ENCODE results near the gene CEP128. TPM values are rescaled to one million over a fixed set of nuclear protein-coding genes. Genes with fewer than 3 reads are reported as not detected.

CEP128 gene
- polyA plus RNA-seq, 1 experiment, result 1.9 TPM

- DNase-seq (ENCODE audit: low read depth), result no peak
- ChIA-PET POLR2A (no interaction called here), CTCF (no interaction called here)
- H3K27me3 ChIP-seq (ENCODE audit: control insufficient read depth, insufficient read depth, low read length), result no peaks in the 10 kb centered on the region
- TF ChIP-seq CTCF (IDR thresholded peaks at IDR 0.05; ENCODE audit: insufficient read depth, low read depth, low read length), result no peak
- no peaks in the 10 kb centered on the region for H3K36me3 ChIP-seq (ENCODE audit: control insufficient read depth, insufficient read depth, low read length)
- no peak overlapping the region for H3K4me3 ChIP-seq (ENCODE audit: low read depth, low read length)
Measured at GRCh38 chr14:80865565-80865964, 76.0 kb downstream of the CEP128 start.

GRCh38 chr14:80862983-80863382 lies 78.6 kb downstream of the CEP128 start:
- no peak for DNase-seq (ENCODE audit: low read depth)
- CTCF ChIA-PET, result interaction anchor here (0.8 to 2.4 kb wide), 12 partner anchors 9 to 1930 kb away, joined by 3 to 24 read pairs (median 4); partner anchors contain the start of gene CEP128
- Histone ChIP-seq H3K27me3 (ENCODE audit: control insufficient read depth, insufficient read depth, low read length) (no peaks in the 10 kb centered on the region), H3K4me3 (ENCODE audit: low read depth, low read length) (no peak overlapping the region), H3K36me3 (ENCODE audit: control insufficient read depth, insufficient read depth, low read length) (no peaks in the 10 kb centered on the region)
- POLR2A ChIA-PET, result no interaction called here
- TF ChIP-seq CTCF (IDR thresholded peaks at IDR 0.05; ENCODE audit: insufficient read depth, low read depth, low read length), result peak; percentile 41

- POLR2A ChIA-PET, result no interaction called here
- DNase-seq (ENCODE audit: low read depth), result no peak
- Histone ChIP-seq H3K27me3 (ENCODE audit: control insufficient read depth, insufficient read depth, low read length) (no peaks in the 10 kb centered on the region), H3K4me3 (ENCODE audit: low read depth, low read length) (no peak overlapping the region), H3K36me3 (ENCODE audit: control insufficient read depth, insufficient read depth, low read length) (no peaks in the 10 kb centered on the region)
- TF ChIP-seq CTCF (IDR thresholded peaks at IDR 0.05; ENCODE audit: insufficient read depth, low read depth, low read length), result no peak
- CTCF ChIA-PET, result interaction anchor here (0.8 to 2.4 kb wide), 11 partner anchors 9 to 1929 kb away, joined by 3 to 24 read pairs (median 4); no protein-coding TSS in a partner anchor
Measured at GRCh38 chr14:80862541-80862940, 79.0 kb downstream of the CEP128 start.

GRCh38 chr14:80850197-80850814 lies 91.2 kb downstream of the CEP128 start:
- H3K27me3 ChIP-seq (ENCODE audit: control insufficient read depth, insufficient read depth, low read length), result no peaks in the 10 kb centered on the region
- peak; percentile 9 for DNase-seq (ENCODE audit: low read depth)
- no peak overlapping the region for H3K4me3 ChIP-seq (ENCODE audit: low read depth, low read length)
- CTCF ChIA-PET, result interaction anchor here (0.6 to 3.8 kb wide), 12 partner anchors 12 to 1915 kb away, joined by 3 to 34 read pairs (median 3); no protein-coding TSS in a partner anchor
- POLR2A ChIA-PET, result no interaction called here
- TF ChIP-seq CTCF (IDR thresholded peaks at IDR 0.05; ENCODE audit: insufficient read depth, low read depth, low read length), result peak; percentile 33
- no peaks in the 10 kb centered on the region for H3K36me3 ChIP-seq (ENCODE audit: control insufficient read depth, insufficient read depth, low read length)

- ChIA-PET CTCF (interaction anchor here (1.4 to 1.8 kb wide), 2 partner anchors 634 to 791 kb away, joined by 5 to 6 read pairs; no protein-coding TSS in a partner anchor), POLR2A (no interaction called here)
- Histone ChIP-seq H3K4me3 (ENCODE audit: low read depth, low read length) (no peak overlapping the region), H3K27me3 (ENCODE audit: control insufficient read depth, insufficient read depth, low read length) (no peaks in the 10 kb centered on the region), H3K36me3 (ENCODE audit: control insufficient read depth, insufficient read depth, low read length) (no peaks in the 10 kb centered on the region)
- no peak for DNase-seq (ENCODE audit: low read depth)
- no peak for TF ChIP-seq CTCF (IDR thresholded peaks at IDR 0.05; ENCODE audit: insufficient read depth, low read depth, low read length)
Measured at GRCh38 chr14:80847070-80847469, 94.5 kb downstream of the CEP128 start.

Measured in BJ (cell line).